22Rv1 (cell line): ENCODE measurements around the gene IER3.
"Not testable (repeated sequence)": the region's sequence is repeated elsewhere in the genome, so short reads cannot be mapped to it uniquely, and the experiment has no call there.

Experiments
- CTCF ChIP-seq: fragments of 450-650 bp; IDR thresholded peaks from 2 replicates; pipeline ENCODE4 v1.5.1; 2017; ENCODE audit warnings: mild to moderate bottlenecking
- ZFX ChIP-seq: fragments of 450-650 bp; IDR thresholded peaks from 2 replicates; pipeline ENCODE4 v1.6.1; 2017; ENCODE audit warnings: antibody characterized with exemption, borderline replicate concordance

GRCh38 chr6:30764490-30765043, 20.2 kb upstream of the IER3 start:
- not testable (repeated sequence) for TF ChIP-seq CTCF, ZFX
